RPMI7951 (cell line): ENCODE data around the gene KRT33A. TPM values are rescaled to one million over a fixed set of nuclear protein-coding genes. Genes with fewer than 3 reads are reported as not detected.
A peak's percentile ranks its signal among the peaks of the same experiment; 100 is the strongest.
"Not testable (repeated sequence)": the region's sequence is repeated elsewhere in the genome, so short reads cannot be mapped to it uniquely, and the experiment has no call there.

ENCODE experiments used
- DNase-seq: peaks from one replicate; pipeline ENCODE4 v3.0.0-alpha.2; 2012; ENCODE audit warnings: low read depth
- total RNA-seq: library from RNA; depleted of rRNA; stranded (reverse); fragments of >200 nt; shearing (Covaris generic); gene quantifications from 2 replicates; pipeline ENCODE4 v1.2.3, GENCODE V29; 2014; rRNA removed

Gene KRT33A
- not detected in 2 replicates for total RNA-seq

- DNase-seq = not testable (repeated sequence)
Observed at GRCh38 chr17:41350381-41350878, at the start of gene KRT33A. TSS of gene KRT33A (minus strand) at chr17:41350828. CDS start at chr17:41350767, 61 bp downstream.

GRCh38 chr17:41396996-41397660 is 46.5 kb upstream of the KRT33A start, which contains the start of gene KRT31:
TSS of gene KRT31 (minus strand) at chr17:41397608. CDS start at chr17:41397539, 69 bp downstream.
- DNase-seq = no peak

- DNase-seq = no peak
Observed at GRCh38 chr17:41396340-41396739, 45.7 kb upstream of the KRT33A start.

GRCh38 chr17:41395611-41396010 is 45.0 kb upstream of the KRT33A start:
- DNase-seq = no peak

GRCh38 chr17:41395044-41395443 is 44.4 kb upstream of the KRT33A start:
- not testable (repeated sequence) for DNase-seq

GRCh38 chr17:41394254-41394996 is 43.8 kb upstream of the KRT33A start:
- no peak for DNase-seq

- no peak for DNase-seq
Observed at GRCh38 chr17:41393826-41394225, 43.2 kb upstream of the KRT33A start.

GRCh38 chr17:41393294-41393693 is 42.7 kb upstream of the KRT33A start:
- DNase-seq = peak; percentile 42

- peak; percentile 51 for DNase-seq
Observed at GRCh38 chr17:41392278-41392677, 41.6 kb upstream of the KRT33A start.

- DNase-seq = no peak
Observed at GRCh38 chr17:41391535-41391934, 40.9 kb upstream of the KRT33A start.

GRCh38 chr17:41390411-41390938 is 39.8 kb upstream of the KRT33A start:
- peak; percentile 54 for DNase-seq

- no peak for DNase-seq
Observed at GRCh38 chr17:41387670-41388069, 37.0 kb upstream of the KRT33A start.

GRCh38 chr17:41386227-41386626 is 35.6 kb upstream of the KRT33A start:
- no peak for DNase-seq

GRCh38 chr17:41383690-41384089 is 33.1 kb upstream of the KRT33A start:
- DNase-seq = no peak

GRCh38 chr17:41382394-41382793 is 31.8 kb upstream of the KRT33A start:
- no peak for DNase-seq

- not testable (repeated sequence) for DNase-seq
Observed at GRCh38 chr17:41381943-41382342, 31.3 kb upstream of the KRT33A start, which contains the start of gene KRT34. TSS of gene KRT34 (minus strand) at chr17:41382306. CDS start at chr17:41382246, 60 bp downstream.

GRCh38 chr17:41380091-41380490 is 29.5 kb upstream of the KRT33A start:
- peak; percentile 80 for DNase-seq

GRCh38 chr17:41377546-41377945 is 26.9 kb upstream of the KRT33A start:
- no peak for DNase-seq

GRCh38 chr17:41369713-41370112 is 19.1 kb upstream of the KRT33A start, which contains the start of gene KRT33B:
TSS of gene KRT33B (minus strand) at chr17:41369813. CDS start at chr17:41369750, 63 bp downstream.
- DNase-seq = no peak

GRCh38 chr17:41369023-41369422 is 18.4 kb upstream of the KRT33A start:
- DNase-seq = no peak

GRCh38 chr17:41367426-41368075 is 16.9 kb upstream of the KRT33A start:
- DNase-seq = peak; percentile 43

- DNase-seq = no peak
Observed at GRCh38 chr17:41366070-41366469, 15.4 kb upstream of the KRT33A start.
